Astrocyte (in vitro differentiated cells and primary cell): ENCODE measurements around the gene CA12.

Experiments
- CTCF ChIP-seq: IDR thresholded peaks from 2 replicates; pipeline ENCODE4 v1.5.1; 2011; ENCODE audit warnings: low read depth, mild to moderate bottlenecking, inconsistent platforms, low read length, moderate library complexity; ENCODE audit not compliant: insufficient read depth
- EZH2 ChIP-seq: IDR thresholded peaks from 2 replicates; pipeline ENCODE4 v1.6.1; 2012; ENCODE audit warnings: mild to moderate bottlenecking, low read length, inconsistent platforms; ENCODE audit not compliant: insufficient read depth

- TF ChIP-seq EZH2 (no peak), CTCF (no peak)
Measured at GRCh38 chr15:63344731-63345390, 36.8 kb downstream of the CA12 start.
